Measurements from ENCODE around the gene LRBA. TPM values are rescaled to one million over a fixed set of nuclear protein-coding genes. Genes with fewer than 3 reads are reported as not detected.

LRBA gene
- total and polyA plus RNA-seq, 4 donors: 8.2 to 69.8 (median 32.8) TPM

DNA sequence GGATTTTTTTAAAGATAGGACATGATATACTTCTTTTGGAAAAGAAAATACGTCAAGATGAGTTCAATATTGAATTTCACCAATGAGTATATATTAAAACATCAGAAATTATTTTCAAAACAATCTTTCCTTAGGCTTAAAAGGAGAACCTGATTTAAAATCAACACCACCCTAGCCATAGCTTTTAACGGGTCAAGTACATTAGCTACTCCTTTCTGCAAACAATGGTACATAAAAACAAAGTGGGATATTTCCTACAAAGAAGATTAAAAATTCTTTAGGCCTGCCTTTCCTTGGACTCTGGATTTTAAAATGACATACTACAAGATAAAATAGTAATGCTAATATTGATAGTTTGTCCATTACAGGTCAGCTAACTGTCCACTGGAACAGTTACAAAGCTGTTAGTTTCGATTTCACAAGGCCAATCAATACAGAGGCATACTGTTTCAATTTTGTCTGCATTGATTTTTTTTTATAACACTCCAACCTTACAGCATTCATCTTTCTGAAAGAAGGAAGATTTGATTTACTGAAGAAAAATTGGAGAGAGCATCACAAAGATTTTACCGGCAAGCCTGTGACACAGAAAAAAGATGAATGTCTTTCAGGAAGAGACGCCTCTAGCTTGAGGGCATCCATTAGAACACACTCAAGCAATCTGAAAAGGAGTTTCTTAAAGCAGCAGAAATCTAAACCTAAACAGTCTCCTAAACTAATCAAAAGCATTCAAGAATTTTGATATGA lies 335.9 kb downstream of the LRBA start (continued):
- TF ChIP-seq, protein P1, sequence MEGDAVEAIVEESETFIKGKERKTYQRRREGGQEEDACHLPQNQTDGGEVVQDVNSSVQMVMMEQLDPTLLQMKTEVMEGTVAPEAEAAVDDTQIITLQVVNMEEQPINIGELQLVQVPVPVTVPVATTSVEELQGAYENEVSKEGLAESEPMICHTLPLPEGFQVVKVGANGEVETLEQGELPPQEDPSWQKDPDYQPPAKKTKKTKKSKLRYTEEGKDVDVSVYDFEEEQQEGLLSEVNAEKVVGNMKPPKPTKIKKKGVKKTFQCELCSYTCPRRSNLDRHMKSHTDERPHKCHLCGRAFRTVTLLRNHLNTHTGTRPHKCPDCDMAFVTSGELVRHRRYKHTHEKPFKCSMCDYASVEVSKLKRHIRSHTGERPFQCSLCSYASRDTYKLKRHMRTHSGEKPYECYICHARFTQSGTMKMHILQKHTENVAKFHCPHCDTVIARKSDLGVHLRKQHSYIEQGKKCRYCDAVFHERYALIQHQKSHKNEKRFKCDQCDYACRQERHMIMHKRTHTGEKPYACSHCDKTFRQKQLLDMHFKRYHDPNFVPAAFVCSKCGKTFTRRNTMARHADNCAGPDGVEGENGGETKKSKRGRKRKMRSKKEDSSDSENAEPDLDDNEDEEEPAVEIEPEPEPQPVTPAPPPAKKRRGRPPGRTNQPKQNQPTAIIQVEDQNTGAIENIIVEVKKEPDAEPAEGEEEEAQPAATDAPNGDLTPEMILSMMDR (IDR thresholded peaks at IDR 0.05; ENCODE audit: low read depth, low read length, missing input control): no peak
- no peak for TF ChIP-seq FOXA1 (IDR thresholded peaks at IDR 0.05)
- TF ChIP-seq, protein P2, sequence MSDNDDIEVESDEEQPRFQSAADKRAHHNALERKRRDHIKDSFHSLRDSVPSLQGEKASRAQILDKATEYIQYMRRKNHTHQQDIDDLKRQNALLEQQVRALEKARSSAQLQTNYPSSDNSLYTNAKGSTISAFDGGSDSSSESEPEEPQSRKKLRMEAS (IDR thresholded peaks at IDR 0.05): no peak

DNA sequence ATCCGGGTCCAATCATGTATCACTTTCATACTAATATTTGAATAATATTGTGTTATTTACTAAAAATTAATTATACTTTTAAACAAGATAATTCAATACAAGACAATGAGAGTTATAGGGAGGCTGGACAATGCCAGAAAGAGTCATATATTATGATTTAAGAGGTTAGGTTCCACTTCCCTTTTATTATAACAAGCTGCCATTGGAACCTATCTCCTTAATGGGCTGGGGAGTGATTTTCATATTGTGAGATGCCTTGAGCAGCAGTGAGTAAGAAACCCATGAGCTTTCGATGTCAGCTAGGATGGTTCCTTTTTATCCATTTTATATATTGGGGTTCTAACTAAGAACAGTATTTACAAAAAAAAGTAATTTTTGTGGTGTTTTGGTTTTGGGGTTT lies 341.3 kb downstream of the LRBA start:
- no peak overlapping the region for H3K9ac ChIP-seq (ENCODE audit: low read depth in 1 of 2, low read length in 2 of 2)
- no peaks in the 10 kb centered on the region for H3K9me3 ChIP-seq (ENCODE audit: control insufficient read depth in 4 of 4, low read length in 3 of 4)
- no peak overlapping the region for H3K4me3 ChIP-seq (ENCODE audit: low read depth in 1 of 3, low read length in 3 of 3)
- H3K27ac ChIP-seq (ENCODE audit: low read depth in 1 of 2, low read length in 2 of 2): no peak overlapping the region
- no peak for TF ChIP-seq FOXA1 (IDR thresholded peaks at IDR 0.05)
- peaks cover 0 to 6% (median 3%) of the 10 kb centered on the region in 4 donors for H3K4me1 ChIP-seq (ENCODE audit: control insufficient read depth in 4 of 4, insufficient read depth in 4 of 4, low read length in 3 of 4)
- WGBS: 98% methylated on average over 2 of the region's 2 CpGs
- no peak for DNase-seq (ENCODE audit: low spot score)
- no peaks in the 10 kb centered on the region for H3K36me3 ChIP-seq (ENCODE audit: control insufficient read depth in 4 of 4, insufficient read depth in 3 of 4, low read depth in 1 of 4, low read length in 3 of 4)
- H3K27me3 ChIP-seq (ENCODE audit: control insufficient read depth in 4 of 4, insufficient read depth in 4 of 4, low read length in 3 of 4): no peaks in the 10 kb centered on the region

DNA sequence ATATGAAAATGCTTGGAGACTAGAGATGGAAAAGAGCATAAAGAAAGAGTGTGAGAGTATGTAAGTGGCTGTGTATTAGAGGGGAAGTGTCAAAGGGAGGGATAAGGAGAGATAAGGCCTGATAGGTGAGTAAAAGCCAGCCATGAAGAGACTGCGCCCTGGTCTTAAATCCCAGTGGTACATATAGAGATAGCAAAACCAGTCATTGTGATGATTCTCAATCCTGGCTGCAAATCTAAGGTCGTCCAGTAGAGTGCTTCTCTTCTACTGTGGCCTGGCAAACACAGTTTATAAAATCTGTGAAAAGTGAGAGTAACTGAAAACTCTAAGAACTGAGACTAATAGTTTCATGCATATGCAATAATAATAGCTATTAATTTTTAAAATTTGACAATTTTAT lies 346.3 kb downstream of the LRBA start:
- H3K4me3 ChIP-seq (ENCODE audit: low read depth in 1 of 3, low read length in 3 of 3): no peak overlapping the region
- H3K27me3 ChIP-seq (ENCODE audit: control insufficient read depth in 4 of 4, insufficient read depth in 4 of 4, low read length in 3 of 4): no peaks in the 10 kb centered on the region
- no peak overlapping the region for H3K27ac ChIP-seq (ENCODE audit: low read depth in 1 of 2, low read length in 2 of 2)
- H3K9me3 ChIP-seq (ENCODE audit: control insufficient read depth in 4 of 4, low read length in 3 of 4): no peaks in the 10 kb centered on the region
- 98% methylated on average over 2 of the region's 2 CpGs for WGBS
- no peak overlapping the region for H3K9ac ChIP-seq (ENCODE audit: low read depth in 1 of 2, low read length in 2 of 2)
- no peaks in the 10 kb centered on the region for H3K4me1 ChIP-seq (ENCODE audit: control insufficient read depth in 4 of 4, insufficient read depth in 4 of 4, low read length in 3 of 4)
- no peak for DNase-seq (ENCODE audit: low spot score)
- TF ChIP-seq RAD21 (IDR thresholded peaks at IDR 0.05) (peak in 1 of 2 donors; percentile 17), EGR1 (IDR thresholded peaks at IDR 0.05; ENCODE audit: low read depth in 2 of 2) (no peak)
- no peaks in the 10 kb centered on the region for H3K36me3 ChIP-seq (ENCODE audit: control insufficient read depth in 4 of 4, insufficient read depth in 3 of 4, low read depth in 1 of 4, low read length in 3 of 4)

DNA sequence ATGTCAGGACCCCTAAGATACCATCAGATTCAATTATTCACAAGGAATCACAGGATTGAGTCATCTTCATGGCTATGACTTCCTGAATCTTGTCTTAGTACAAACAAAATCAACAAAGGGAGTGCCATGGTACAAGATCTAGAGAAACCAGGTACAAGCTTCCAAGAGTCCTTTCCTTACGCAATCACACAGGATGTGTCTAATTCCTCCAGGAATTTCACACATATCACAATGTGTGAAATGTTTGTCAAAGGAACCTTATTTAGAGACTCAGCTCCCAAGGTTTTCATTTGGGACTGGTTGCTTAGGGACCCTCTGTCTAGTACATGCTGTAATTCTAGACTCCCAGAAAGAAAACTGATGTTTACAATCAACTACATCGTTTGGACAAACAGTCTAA lies 350.1 kb downstream of the LRBA start:
- Histone ChIP-seq H3K27ac (ENCODE audit: low read depth in 1 of 2, low read length in 2 of 2) (no peak overlapping the region), H3K9ac (ENCODE audit: low read depth in 1 of 2, low read length in 2 of 2) (no peak overlapping the region), H3K4me1 (ENCODE audit: control insufficient read depth in 4 of 4, insufficient read depth in 4 of 4, low read length in 3 of 4) (no peaks in the 10 kb centered on the region), H3K9me3 (ENCODE audit: control insufficient read depth in 4 of 4, low read length in 3 of 4) (no peaks in the 10 kb centered on the region), H3K36me3 (ENCODE audit: control insufficient read depth in 4 of 4, insufficient read depth in 3 of 4, low read depth in 1 of 4, low read length in 3 of 4) (no peaks in the 10 kb centered on the region), H3K4me3 (ENCODE audit: low read depth in 1 of 3, low read length in 3 of 3) (no peak overlapping the region), H3K27me3 (ENCODE audit: control insufficient read depth in 4 of 4, insufficient read depth in 4 of 4, low read length in 3 of 4) (no peaks in the 10 kb centered on the region)
- 80% methylated on average over 2 of the region's 2 CpGs for WGBS
- no peak for DNase-seq (ENCODE audit: low spot score)
- TF ChIP-seq FOXA1 (IDR thresholded peaks at IDR 0.05): no peak
- no peak for TF ChIP-seq JUND (IDR thresholded peaks at IDR 0.05)
- no peak for TF ChIP-seq NR2F2 (IDR thresholded peaks at IDR 0.05)
- TF ChIP-seq EGR1 (IDR thresholded peaks at IDR 0.05; ENCODE audit: low read depth in 2 of 2): no peak
- no peak for TF ChIP-seq YY1 (IDR thresholded peaks at IDR 0.05)
- TF ChIP-seq RAD21 (IDR thresholded peaks at IDR 0.05): no peak
- TF ChIP-seq, protein P2 (IDR thresholded peaks at IDR 0.05): no peak
- TF ChIP-seq GABPA (IDR thresholded peaks at IDR 0.05 in 1 of 2, conservative IDR thresholded peaks at IDR 0.05 in 1 of 2): no peak
- no peak for TF ChIP-seq HNF4G (IDR thresholded peaks at IDR 0.05)
- TF ChIP-seq, protein P3, sequence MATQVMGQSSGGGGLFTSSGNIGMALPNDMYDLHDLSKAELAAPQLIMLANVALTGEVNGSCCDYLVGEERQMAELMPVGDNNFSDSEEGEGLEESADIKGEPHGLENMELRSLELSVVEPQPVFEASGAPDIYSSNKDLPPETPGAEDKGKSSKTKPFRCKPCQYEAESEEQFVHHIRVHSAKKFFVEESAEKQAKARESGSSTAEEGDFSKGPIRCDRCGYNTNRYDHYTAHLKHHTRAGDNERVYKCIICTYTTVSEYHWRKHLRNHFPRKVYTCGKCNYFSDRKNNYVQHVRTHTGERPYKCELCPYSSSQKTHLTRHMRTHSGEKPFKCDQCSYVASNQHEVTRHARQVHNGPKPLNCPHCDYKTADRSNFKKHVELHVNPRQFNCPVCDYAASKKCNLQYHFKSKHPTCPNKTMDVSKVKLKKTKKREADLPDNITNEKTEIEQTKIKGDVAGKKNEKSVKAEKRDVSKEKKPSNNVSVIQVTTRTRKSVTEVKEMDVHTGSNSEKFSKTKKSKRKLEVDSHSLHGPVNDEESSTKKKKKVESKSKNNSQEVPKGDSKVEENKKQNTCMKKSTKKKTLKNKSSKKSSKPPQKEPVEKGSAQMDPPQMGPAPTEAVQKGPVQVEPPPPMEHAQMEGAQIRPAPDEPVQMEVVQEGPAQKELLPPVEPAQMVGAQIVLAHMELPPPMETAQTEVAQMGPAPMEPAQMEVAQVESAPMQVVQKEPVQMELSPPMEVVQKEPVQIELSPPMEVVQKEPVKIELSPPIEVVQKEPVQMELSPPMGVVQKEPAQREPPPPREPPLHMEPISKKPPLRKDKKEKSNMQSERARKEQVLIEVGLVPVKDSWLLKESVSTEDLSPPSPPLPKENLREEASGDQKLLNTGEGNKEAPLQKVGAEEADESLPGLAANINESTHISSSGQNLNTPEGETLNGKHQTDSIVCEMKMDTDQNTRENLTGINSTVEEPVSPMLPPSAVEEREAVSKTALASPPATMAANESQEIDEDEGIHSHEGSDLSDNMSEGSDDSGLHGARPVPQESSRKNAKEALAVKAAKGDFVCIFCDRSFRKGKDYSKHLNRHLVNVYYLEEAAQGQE (IDR thresholded peaks at IDR 0.05): no peak
- TF ChIP-seq RXRA (IDR thresholded peaks at IDR 0.05): no peak
- no peak for TF ChIP-seq FOXA2 (IDR thresholded peaks at IDR 0.05)
- no peak for TF ChIP-seq SP1 (IDR thresholded peaks at IDR 0.05)
- TF ChIP-seq HNF4A (conservative IDR thresholded peaks at IDR 0.05): no peak

Measured in liver (tissue), 9 donors.